Occipital lobe (tissue), 2 donors: ENCODE results near the gene ADAMTSL4. TPM values are rescaled to one million over a fixed set of nuclear protein-coding genes. Genes with fewer than 3 reads are reported as not detected.
"Not testable (repeated sequence)": the region's sequence is repeated elsewhere in the genome, so short reads cannot be mapped to it uniquely, and the experiment has no call there.

Source experiments
- DNase-seq: peaks from one replicate; lab custom pipeline; 2025; lab: John Stamatoyannopoulos, UW
- total RNA-seq: library from RNA; depleted of rRNA; stranded (reverse); fragments of >200 nt; gene quantifications from one replicate; pipeline ENCODE4 v1.2.3, GENCODE V29; 2014

Gene ADAMTSL4
- total RNA-seq, 1 donor from 2014 or later: 0.31 TPM

- no peak for DNase-seq
Observed at GRCh38 chr1:150567341-150567716, 18.1 kb downstream of the ADAMTSL4 start.

GRCh38 chr1:150567717-150568593 lies 18.7 kb downstream of the ADAMTSL4 start:
- DNase-seq: peak; percentile 43

DNA sequence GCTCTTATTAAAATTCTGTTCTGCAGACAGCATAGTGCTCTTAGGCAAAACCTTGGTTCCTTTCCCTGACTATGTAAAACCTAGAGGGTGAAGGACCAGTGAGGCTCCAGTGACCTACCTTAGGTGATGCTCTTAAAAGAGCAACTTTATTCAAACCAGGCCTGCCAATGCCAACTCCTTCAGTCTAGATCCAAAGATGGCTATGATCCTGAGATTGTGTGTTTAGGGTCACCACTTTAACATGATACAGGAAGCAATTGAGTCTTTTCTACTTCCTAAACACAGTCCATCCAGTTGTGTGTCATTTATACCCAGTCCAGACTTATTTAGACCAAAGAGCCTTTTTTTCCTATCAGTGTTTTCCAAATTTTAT lies 19.4 kb downstream of the ADAMTSL4 start:
- no peak for DNase-seq

DNA sequence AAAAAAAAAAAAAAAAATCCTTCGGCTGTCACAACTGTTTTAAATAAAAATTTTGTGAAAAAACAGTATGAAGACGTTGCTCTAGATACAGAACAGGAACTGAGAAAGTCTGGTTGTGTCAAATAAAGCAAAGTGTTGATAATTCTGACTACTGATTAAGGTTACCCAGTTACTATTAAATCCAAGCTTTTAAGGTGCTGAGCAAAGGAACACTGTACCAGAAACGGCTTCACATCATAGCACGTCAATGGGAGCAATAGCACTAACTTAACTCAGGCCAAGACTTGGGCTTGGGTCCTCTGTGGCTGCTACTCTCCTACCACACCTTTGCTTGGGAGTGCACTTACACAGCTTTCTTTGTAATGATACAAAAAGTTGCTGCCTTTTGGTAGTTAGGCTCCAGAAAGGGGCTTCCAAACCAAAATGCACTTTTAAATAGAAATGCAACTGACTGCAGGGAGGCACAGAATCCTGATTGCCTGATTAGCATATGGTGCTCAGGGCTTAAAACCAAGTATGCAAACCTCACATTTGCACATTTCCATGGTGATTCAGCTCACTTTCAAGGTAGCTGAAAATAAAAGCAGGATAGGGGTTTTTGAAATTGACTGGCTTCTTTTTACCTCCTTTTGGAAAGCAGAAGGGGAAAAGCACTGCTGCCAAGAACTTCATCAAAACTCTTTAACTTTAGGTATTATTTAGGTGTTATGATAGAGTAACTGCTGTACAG lies 23.9 kb downstream of the ADAMTSL4 start:
- no peak for DNase-seq

DNA sequence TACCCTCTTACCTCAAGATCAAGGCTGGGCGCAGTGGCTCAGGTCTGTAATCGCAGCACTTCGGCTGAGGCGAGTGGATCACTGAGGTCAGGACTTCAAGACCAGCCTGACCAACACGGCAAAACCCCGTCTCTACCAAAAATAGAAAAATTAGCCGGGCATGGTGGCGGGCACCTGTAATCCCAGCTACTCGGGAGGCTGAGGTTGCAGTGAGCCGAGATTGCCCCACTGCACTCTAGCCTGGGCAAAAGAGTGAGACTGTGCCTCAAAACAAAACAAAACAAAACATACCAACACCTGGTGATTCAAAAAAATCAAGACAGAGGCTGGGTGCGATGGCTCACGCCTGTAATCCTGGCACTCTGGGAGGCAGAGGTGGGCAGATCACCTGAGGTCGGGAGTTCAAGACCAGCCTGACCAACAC lies 24.5 kb downstream of the ADAMTSL4 start:
- not testable (repeated sequence) for DNase-seq

DNA sequence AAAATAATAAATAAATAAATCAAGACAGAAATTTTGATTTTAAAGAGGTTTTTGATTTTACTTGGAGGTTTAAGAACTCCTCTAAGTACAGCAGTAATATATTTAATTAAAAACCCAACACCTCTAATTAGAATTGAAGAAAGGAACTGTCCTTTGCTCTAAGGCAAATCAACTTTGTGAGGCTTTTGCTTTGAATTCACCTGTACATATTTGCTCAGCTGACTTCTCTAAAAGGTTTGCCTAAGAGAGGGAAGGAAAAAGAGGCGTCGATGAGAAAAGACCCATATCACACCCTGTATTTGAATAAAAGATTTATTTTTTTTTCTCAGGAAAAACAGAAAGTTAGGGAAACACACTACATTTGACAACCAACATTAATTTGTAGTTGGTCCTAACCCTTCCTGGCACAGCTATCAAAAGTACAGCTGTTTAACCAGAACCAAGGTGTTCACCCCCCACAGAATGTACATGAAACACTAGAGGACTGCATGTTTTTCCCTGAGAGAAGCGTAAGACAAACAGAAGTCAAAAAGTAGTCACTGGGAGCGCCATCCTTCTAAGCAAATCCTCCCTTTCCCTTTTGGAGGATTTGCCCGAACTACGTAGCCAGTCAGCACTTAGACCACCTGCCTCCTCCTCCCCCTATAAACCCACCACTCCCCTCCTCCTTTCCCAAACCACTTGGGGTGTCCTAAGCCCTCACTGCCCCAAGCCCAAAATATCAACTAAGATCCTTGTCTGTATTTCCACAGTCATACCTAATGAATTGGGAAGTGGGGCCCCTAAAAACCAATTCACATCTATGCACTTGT lies 25.3 kb downstream of the ADAMTSL4 start:
- no peak for DNase-seq

DNA sequence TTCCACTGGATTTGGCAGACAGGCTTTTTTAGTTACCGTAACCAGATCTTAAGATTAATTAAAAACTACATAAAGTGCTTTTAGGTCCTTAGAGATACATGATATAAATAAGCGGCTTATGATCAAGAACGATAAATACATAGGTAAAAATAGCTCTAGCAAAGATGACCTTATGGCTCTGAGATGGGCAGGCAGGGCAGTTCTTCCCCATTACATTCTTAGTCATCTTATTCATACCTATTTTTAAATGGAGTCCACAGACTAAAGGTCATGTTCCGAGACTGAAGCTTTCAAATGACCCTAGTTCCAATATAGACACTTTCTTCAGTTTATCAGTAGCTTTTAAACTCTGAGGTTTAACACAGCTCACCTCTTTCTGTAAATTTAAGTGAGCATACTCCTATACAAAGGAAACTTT lies 25.9 kb downstream of the ADAMTSL4 start:
- no peak for DNase-seq

DNA sequence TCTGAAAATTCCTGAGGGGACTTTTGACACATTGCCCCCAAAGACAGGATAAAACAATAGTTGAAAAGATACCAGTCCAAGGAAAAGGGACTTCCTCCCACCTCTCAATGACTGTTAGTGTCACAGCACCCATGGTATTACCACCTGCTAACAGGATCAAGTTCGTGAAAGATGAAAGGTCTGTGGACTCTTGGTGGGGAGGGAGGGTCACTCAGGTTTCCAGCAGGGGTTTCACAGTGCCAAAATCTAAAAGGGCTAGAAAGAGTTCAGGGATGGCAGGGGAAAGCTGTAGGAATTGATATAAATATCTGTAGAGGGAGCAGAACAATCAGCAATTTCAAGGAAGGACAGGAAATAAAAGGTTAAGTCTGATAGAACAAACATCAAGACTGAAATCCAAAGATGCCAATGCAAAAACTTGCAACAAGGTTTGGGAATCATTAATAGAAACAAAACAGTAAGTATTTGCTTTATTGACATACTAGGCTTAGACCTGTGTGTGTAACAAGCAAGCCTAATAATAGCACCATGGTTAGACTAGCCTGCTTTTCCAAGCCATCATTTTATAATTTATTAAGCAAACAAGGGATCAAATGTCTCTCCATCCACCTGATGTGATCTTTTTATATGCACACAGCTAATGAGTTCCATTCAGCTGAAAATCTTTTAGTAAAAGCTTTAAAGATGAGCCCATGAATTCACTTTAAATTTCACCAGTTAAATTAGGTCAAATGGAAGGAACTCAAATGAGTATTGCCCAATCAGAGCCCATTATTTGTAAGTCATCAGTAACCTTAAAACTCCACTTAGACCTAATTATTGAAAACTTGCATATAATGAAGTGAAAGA lies 26.5 kb downstream of the ADAMTSL4 start:
- no peak for DNase-seq

GRCh38 chr1:150576367-150576711 lies 27.1 kb downstream of the ADAMTSL4 start:
- DNase-seq: no peak

DNA sequence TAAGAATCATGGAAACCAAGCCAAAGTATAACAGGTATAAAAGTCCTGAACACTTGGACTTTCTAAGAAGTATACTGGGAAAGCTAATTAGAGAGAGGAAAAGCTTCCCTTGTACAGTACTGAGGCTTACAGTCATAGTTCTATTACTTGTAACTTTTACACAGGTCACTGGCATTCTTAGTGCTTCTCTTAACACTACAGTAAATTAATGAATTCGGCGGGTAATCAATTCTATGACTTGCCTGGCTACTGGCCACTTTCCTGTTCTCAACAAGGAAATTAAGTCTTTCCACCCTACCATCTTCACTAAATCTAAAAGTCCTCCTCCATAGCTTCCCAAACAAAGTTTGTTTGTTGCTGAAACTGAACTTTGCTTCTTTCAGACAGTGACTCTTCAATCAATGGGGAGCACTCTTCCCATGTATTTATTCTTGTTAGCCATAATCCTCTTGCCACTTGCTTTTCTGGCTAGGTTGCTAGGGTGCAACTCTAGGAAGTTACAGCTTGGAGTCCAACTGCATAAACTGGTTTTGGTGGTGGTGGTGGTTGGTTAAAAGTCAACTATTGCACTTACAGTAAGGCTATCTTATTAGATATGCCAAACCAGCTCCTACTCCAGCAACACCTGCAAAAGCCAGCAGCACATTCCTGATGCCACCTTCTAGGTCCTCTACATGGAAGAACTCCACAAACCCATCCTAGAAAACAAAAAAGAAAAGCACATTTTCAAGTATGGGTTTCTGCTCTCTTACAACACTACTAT lies 27.8 kb downstream of the ADAMTSL4 start:
- DNase-seq: no peak

GRCh38 chr1:150577557-150578271 lies 28.5 kb downstream of the ADAMTSL4 start:
- no peak for DNase-seq

DNA sequence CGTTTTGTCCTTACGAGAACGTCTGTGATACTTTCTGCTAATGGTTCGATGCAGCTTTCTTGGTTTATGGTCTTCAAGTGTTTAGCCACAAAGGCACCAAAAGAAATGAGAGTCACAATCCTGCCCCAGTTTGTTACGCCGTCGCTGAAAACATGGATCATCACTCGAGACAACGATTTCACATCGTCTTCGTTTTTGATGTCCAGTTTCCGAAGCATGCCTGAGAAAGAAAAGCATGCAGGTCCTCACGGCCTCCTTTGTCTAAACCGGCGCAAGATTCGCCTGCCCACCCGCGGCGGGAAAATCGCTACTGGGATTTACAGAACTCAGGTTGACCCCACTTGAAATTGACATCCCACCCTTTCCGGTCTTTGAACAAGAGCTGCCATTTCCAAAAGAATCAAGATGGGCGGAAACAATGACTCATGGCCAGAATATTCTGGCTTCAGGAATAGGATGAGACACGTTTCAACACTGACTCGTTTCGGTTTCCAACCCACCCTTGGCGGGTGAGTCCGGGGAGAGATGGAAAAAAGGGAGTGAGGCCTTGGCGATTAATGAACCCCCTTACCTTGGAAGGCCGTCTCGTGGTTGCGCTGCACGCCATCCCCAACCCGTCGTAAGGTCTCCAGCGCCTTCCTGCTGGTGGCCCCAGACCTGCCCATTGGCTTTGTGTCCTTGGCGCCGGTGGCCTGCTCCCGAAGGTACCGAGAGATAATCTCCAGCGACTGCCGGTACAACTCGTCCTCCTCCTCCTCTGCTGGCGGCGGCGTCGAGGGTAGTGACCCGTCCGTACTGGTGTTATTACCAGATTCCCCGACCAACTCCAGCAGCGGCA lies 29.3 kb downstream of the ADAMTSL4 start:
- DNase-seq: peak; percentile 31

DNA sequence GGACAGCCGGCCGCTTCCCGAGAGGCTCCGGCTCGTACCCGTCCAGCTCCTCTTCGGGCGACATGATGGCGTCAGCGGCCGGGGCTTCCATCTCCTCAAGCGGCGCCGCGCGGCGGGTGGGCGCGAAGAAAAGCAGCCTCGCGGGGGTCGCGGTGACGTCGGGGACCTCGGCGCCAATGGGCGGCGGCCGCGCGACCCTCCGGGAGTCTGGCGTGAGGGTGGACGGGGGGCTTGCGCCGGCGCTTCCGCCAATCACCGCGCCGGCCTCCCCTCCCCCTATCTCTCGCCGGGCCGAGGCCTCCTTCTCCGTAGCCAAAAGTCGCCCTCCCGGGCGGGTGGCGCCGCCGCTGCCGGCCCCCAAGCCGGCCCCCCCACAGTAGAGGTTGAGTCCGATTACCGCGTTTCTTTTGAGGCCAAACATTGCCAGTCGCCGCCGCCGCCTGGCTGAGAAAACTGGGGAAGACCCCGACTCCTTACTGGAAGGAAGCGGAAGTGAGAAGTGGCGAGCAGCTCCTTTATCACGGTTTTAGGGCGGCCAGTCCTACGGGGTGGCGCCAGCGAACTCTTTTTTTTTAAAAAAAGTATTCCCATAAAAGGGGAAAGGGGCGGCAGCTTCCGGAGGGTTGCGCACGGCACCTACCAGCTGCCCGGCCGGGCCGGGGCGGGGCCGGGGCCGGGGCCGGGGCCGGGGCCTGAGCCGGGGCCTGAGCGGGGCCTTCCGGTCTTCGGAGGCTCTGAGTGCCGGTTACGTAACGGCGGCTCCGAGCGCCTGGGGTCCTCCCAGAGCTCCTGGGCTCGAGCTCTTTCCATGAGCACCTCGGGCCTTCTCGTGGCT lies 30.1 kb downstream of the ADAMTSL4 start, which contains the start of gene MCL1:
TSS of gene MCL1 (minus strand) at position 501 of the 835 bp plus-strand sequence. CDS start at position 421, 80 bp downstream.
- peak; percentile 85 for DNase-seq

DNA sequence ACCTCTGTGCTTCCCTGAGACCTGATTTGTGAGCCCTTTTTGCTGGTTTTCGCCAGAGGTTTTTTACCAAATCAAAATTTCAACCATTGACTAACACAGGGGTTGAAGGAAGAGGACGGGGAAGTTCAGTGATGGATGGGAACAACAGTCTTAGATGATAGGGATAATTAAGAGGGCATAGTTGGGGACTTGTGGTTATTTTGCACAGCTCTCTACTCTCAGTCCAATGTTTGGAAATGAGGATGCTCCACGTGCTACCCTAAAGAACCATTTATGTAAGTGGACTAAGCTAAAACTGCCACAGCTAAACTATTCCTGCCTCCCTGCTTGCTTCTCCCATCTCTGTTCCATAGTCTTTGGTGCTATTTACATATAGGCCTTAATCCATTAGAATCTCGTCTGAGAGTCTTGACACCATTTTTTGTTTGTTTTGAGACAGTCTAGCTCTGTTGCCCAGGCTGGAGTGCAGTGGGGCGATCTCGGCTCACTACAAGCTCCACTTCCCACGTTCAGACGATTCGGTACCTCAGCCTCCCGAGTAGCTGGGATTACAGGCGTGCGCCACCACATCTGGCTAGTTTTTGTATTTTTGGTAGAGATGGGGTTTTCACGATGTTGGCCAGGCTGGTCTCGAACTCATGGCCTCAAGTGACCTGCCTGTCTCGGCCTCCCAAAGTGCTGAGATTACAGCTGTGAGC lies 30.9 kb downstream of the ADAMTSL4 start:
- no peak for DNase-seq

DNA sequence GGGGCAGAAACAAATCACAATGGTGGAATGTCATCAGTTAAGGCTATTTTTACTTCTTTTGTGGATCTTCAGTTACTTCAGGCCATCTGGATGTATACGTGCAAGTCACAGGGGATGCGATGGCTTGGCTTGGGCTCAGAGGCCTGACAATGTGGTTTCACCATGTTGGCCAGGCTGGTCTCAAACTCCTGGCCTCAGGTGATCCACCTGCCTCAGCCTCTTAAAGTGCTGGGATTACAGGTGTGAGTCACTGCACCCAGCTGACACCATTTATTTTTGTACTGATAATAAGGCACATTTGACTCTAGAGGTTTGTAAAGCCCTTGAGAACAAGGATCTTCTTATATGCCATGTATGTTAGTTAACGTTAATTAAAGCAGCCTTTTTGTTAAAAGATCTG lies 31.8 kb downstream of the ADAMTSL4 start:
- DNase-seq: not testable (repeated sequence)

DNA sequence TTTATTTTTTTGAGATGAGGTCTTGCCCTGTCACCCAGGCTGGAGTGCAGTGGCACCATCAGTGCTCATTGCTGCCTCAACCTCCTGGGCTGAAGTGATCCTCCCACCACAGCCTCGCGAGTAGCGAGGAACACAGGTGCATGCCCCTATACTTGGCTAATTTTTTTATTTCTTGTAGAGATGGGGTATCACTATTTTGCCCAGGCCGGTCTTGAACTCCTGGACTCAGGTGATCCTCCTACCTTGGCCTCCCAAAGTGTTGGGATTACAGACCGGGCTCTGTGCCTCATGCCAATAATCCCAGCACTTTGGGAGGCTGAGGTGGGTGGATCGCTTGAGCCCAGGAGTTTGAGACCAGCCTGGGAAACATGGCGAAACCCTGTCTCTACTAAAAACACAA lies 32.2 kb downstream of the ADAMTSL4 start:
- DNase-seq: not testable (repeated sequence)

GRCh38 chr1:150581962-150582361 lies 32.8 kb downstream of the ADAMTSL4 start:
- DNase-seq: not testable (repeated sequence)
